Lower leg skin (tissue), 3 donors: ENCODE measurements around the gene ZCCHC10.

Experiments
- POLR2A ChIP-seq, 2 donors: fragments of 450-650 bp; IDR thresholded peaks; one replicate each; pipeline ENCODE4 v1.6.1; 2016 to 2017; ENCODE audit warnings: antibody characterized with exemption in 2 of 2, mild to moderate bottlenecking in 1 of 2, moderate library complexity in 1 of 2
- TF ChIP-seq, protein P1 (sequence below), 3 donors: fragments of 450-650 bp; IDR thresholded peaks; one replicate each; pipeline ENCODE4 v1.5.1; 2016; ENCODE audit warnings: antibody characterized with exemption in 3 of 3, mild to moderate bottlenecking in 3 of 3, moderate library complexity in 2 of 3

GRCh38 chr5:132998556-132998955, 27.8 kb downstream of the ZCCHC10 start:
- TF ChIP-seq, protein P1, sequence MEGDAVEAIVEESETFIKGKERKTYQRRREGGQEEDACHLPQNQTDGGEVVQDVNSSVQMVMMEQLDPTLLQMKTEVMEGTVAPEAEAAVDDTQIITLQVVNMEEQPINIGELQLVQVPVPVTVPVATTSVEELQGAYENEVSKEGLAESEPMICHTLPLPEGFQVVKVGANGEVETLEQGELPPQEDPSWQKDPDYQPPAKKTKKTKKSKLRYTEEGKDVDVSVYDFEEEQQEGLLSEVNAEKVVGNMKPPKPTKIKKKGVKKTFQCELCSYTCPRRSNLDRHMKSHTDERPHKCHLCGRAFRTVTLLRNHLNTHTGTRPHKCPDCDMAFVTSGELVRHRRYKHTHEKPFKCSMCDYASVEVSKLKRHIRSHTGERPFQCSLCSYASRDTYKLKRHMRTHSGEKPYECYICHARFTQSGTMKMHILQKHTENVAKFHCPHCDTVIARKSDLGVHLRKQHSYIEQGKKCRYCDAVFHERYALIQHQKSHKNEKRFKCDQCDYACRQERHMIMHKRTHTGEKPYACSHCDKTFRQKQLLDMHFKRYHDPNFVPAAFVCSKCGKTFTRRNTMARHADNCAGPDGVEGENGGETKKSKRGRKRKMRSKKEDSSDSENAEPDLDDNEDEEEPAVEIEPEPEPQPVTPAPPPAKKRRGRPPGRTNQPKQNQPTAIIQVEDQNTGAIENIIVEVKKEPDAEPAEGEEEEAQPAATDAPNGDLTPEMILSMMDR (IDR thresholded peaks at IDR 0.05) = no peak
- no peak for TF ChIP-seq POLR2A (IDR thresholded peaks at IDR 0.05)
